Activated CD4-positive, alpha-beta memory T cell treated with anti-CD3 and anti-CD28 coated beads for 36 hours (primary cell): ENCODE measurements around the gene LPAR2. TPM values are rescaled to one million over a fixed set of nuclear protein-coding genes. Genes with fewer than 3 reads are reported as not detected.

Experiments
- CTCF ChIA-PET: fragments of 350-600 bp; sonication (Branson Sonifier 250); formaldehyde crosslinking; loops from one replicate; lab custom pipeline; 2021; ENCODE audit warnings: antibody characterized with exemption, inconsistent platforms; lab: Charles Lee
- POLR2A ChIA-PET: fragments of 350-600 bp; sonication (Branson Sonifier 250); formaldehyde crosslinking; loops from one replicate; lab custom pipeline; 2021; ENCODE audit warnings: antibody characterized with exemption; lab: Charles Lee
- DNase-seq: peaks from one replicate; pipeline ENCODE4 v3.0.0-alpha.2; 2020
- H3K27ac Mint-ChIP-seq: one replicate; pipeline ENCODE4 v1.8.0; 2021; ENCODE audit warnings: mixed read lengths
- H3K27me3 Mint-ChIP-seq: one replicate; pipeline ENCODE4 v1.8.0; 2021; ENCODE audit warnings: mixed read lengths
- H3K36me3 Mint-ChIP-seq: one replicate; pipeline ENCODE4 v1.8.0; 2021; ENCODE audit warnings: mixed read lengths
- H3K4me1 Mint-ChIP-seq: one replicate; pipeline ENCODE4 v1.8.0; 2021; ENCODE audit warnings: low read depth, mixed read lengths
- H3K4me3 Mint-ChIP-seq: one replicate; pipeline ENCODE4 v1.8.0; 2021; ENCODE audit warnings: mild to moderate bottlenecking, mixed read lengths
- H3K9me3 Mint-ChIP-seq: one replicate; pipeline ENCODE4 v1.8.0; 2021; ENCODE audit warnings: mixed read lengths
- intact Hi-C: fragments of 100-400 bp; cut with micrococcal nuclease; formaldehyde crosslinking; loops from one replicate; pipeline ENCODE4 v1.15.1; 2023
- total RNA-seq, 2 experiments: library from RNA; stranded (reverse); gene quantifications; one replicate each; pipeline ENCODE4 v1.2.3, GENCODE V29; 2021

The LPAR2 gene
- total RNA-seq, 2 experiments from 2014 or later: 32.5 to 33.1 TPM

- no peak overlapping the region for H3K4me3 Mint-ChIP-seq
- no peak overlapping the region for H3K27ac Mint-ChIP-seq
- H3K9me3 Mint-ChIP-seq: no peaks in the 10 kb centered on the region
- H3K36me3 Mint-ChIP-seq: peaks cover 5% of the 10 kb centered on the region
- DNase-seq: no peak
- no peaks in the 10 kb centered on the region for H3K27me3 Mint-ChIP-seq
- intact Hi-C loops: no loop called here
- peaks cover 1% of the 10 kb centered on the region for H3K4me1 Mint-ChIP-seq
- ChIA-PET POLR2A (interaction anchor here (0.6 kb wide), 2 partner anchors 15 to 89 kb away, joined by 3 to 5 read pairs; no protein-coding TSS in a partner anchor), CTCF (interaction anchor here (2.0 kb wide), 1 partner anchor 21 kb away, joined by 6 read pairs; no protein-coding TSS in a partner anchor)
These were observed 52.6 kb downstream of the LPAR2 start for GRCh38 chr19:19575411-19575810.

Other genes with a start within 250 kb of the LPAR2 start
- 100 to 1,000 TPM; 114 TPM for gene GATAD2A, start 222.5 kb downstream of the LPAR2 start, total RNA-seq
- 1 to 10 TPM; 3.1 to 4.7 TPM for gene TSSK6, start 112.7 kb downstream of the LPAR2 start, total RNA-seq
- gene NDUFA13, start 112.0 kb downstream of the LPAR2 start, total RNA-seq: 100 to 1,000 TPM; 365 to 374 TPM
- gene YJEFN3, start 99.3 kb downstream of the LPAR2 start, total RNA-seq: 1 to 10 TPM; 6.9 to 8.2 TPM
- under 1 TPM; 0.44 to 0.50 TPM for gene CILP2, start 90.0 kb downstream of the LPAR2 start, total RNA-seq
- gene PBX4, start 9.5 kb downstream of the LPAR2 start, total RNA-seq: 10 to 100 TPM; 44.9 to 45.7 TPM
- 10 to 100 TPM; 78.6 to 79.4 TPM for gene GMIP, start 15.4 kb upstream of the LPAR2 start, total RNA-seq
- 10 to 100 TPM; 66.6 to 69.2 TPM for gene ATP13A1, start 35.5 kb upstream of the LPAR2 start, total RNA-seq
- 10 to 100 TPM; 76.0 to 77.0 TPM for gene ZNF101, start 40.6 kb upstream of the LPAR2 start, total RNA-seq
- gene ZNF14, start 104.9 kb upstream of the LPAR2 start, total RNA-seq: 1 to 10 TPM; 6.8 to 7.9 TPM
- gene ZNF506, start 193.5 kb upstream of the LPAR2 start, total RNA-seq: 10 to 100 TPM; 32.9 to 39.3 TPM
- 10 to 100 TPM; 11.0 to 12.9 TPM for gene ZNF253, start 237.7 kb upstream of the LPAR2 start, total RNA-seq